GM21717 (cell line): Measurements from ENCODE around the gene NAGPA.

Source experiments
- ATAC-seq: cut with Tn5 transposase; IDR thresholded peaks from one replicate; pipeline ENCODE4 v1.9.1; 2021; ENCODE audit warnings: mild to moderate bottlenecking, moderate library complexity; ENCODE audit not compliant: unreplicated experiment

NAGPA gene

DNA sequence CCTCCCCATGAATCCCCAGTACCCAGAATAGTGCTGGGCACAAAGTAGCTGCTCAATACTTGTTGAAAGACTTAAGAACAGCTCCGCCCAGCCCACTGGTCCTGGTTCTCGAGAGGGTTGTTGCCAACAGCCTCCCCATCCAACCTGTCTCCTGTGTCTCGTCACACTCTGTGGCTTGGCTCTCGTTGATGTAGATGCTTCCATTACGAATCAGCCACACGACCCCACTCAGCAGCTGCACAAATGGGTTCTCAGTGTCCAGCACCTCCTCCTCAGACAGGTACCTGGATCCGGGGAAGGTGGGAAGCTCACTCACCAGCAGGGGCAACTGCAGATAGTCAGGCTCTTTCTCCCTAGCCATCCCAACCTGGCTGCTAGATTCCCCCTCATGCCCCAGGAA, 2.1 kb downstream of the NAGPA start:
- no peak for ATAC-seq

DNA sequence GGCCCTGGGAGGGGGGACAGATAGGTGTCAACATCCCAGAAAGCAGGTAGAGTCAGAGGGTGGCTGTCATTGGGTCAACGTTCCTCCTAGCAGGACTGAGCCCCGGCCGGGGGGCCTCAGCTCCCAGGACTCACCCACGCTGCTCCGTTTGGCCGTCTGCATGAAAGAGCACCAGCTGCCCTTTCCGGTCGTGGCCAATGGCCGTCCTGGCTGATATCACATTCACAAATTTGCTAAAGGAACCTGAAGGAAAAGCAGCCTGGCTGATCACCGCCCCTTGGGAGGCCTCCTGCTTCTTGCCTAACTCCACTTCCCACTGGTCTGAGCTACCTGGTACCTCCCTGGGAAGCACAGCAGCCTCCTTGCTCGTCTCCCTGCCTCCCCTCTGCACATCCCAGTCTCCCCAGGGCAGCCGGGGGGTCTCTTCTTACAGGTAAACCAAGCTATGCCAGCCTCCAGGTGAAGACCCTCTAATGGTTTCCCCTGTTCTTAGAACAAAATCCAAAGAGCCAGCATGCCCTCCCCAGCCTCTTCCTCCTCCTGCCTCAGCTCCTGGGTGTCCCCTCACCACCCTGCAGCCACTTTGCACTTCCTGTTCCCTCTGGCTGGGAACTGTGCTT, 3.4 kb downstream of the NAGPA start:
- no peak for ATAC-seq

DNA sequence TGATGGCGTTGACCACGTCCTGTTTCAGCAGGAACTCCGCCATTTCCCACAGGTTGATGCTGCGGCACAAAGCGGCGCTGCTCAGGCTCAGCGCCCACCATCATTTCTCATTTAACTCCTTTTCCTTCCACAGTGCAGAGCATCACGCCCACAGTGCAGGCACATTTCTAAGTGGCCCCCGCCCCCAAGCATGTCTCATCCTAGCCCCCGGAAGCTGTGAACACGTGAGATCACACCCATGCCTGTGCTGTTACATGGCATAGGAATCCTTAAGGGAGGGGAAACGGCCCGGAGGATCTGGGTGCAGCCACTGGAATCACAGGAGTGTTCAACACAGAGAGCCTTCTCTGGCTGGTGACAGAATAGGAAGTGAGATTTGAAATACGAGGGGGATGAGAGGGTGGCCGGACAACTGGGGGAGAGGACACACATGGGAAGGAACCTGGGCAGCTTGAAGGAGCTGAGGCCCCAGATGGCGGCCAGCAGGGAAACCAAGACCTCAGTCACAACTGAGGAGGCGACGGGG, 4.7 kb downstream of the NAGPA start:
- ATAC-seq, result no peak

DNA sequence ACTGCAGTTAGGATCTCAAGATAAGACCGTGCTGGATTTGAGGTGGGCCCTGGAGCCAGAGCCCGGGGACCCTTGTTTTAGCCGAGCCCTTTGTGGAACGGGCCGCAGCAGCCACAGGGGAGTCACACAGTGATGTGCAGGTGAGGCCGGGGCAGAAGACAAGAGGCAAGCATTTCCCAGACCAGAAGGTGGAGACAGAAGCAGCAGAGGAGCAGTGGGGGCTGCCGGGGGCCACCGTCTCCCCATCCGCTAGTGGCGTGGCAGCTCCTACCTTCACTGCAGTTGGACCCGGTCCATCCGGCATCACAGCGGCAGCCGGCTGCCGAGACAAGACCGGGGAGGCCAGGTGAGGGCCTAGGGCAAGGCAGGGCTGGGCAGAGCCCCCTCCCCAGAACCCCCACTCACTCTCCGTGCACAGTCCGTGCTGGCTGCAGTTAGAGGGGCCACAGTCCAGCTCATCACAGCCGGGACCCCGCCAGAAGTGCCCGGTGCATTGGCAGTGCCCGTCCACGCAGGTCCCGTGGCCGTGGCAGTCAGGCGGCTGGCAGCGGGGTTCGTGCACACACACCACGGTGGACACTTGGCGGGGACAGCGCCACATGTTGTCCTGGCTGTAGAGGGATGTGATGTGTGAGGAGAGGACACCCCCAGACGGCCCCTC, 6.0 kb downstream of the NAGPA start:
- ATAC-seq, result no peak

DNA sequence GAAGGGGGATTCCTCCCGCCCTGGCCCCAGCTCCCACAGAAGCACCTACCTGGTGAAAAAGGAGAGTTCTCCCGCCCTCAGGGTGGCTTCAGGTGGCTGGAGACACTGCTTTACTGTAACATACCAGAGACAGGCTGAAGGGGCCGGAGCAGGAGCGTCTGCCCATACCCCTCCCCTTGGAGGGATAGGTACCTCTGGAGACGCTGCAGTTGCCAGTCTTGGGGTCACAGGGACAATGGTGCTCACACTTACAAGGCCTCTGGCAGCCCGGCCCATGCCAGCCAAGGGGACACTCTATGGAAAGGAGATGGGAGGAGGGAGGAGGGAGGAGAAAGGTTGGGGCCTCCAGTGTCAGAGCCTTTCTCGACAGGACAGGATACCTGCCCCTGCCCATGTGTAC, 6.6 kb downstream of the NAGPA start:
- no peak for ATAC-seq

DNA sequence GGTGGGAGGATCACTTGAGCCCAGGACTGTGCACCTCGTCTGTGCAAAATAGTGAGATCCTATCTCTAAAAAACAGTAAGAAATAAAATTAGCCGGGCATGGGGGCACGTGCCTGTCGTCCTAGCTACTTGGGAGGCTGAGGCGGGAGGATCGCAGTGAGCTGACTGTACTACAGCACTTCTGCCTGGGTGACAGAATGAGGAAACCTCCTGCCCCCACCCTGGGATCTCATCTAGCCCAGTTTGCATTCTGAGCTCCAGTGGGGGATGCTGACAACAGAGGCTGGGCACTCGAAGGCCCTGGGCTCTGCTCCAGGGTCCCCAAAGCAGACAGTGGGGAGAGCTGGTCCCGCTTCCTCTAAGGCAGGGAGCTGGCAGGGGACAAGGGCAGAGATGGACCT, 7.1 kb downstream of the NAGPA start:
- no peak for ATAC-seq

DNA sequence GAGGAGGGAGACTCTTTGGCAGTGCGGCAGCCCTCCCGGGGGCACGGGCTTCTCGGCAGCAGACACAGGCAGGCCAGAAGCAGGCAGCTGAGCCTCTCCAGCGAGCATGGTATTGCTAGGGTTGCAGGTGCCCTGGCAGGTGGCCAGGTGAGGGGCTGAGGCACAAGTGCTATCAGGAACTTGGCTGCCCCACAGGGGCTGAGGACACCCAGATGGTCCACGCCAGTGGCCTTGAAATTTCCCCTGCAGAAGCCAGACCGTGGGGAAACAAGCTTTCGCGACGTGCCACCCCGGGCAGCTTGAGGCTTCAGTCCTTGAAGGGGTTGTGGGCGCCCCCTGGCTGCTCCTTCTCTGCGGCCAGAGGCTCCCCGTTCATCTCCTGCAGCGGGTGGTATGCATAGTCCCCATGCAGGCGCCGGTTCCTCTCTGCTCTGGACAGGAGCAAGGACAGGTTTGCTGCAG, 8.5 kb downstream of the NAGPA start:
- ATAC-seq, result no peak

DNA sequence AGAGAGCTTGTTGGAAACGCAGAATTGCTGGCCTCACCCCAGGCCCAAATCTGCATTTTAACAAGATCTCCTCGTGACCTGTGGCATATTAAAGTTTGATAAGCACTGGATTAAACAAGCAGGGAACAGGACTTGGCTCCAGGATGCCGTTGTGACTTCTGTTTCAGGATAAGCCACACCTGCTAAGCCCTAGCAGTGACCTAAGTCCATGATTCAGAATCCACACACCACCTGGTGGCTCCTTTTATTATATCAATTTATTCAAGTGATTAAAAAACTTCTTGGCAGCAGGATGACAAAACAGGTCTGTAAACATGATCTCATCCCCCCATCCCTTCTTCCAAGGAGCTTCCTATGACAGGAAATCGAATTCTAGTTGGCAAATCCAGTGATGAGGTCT, 9.1 kb downstream of the NAGPA start:
- no peak for ATAC-seq

DNA sequence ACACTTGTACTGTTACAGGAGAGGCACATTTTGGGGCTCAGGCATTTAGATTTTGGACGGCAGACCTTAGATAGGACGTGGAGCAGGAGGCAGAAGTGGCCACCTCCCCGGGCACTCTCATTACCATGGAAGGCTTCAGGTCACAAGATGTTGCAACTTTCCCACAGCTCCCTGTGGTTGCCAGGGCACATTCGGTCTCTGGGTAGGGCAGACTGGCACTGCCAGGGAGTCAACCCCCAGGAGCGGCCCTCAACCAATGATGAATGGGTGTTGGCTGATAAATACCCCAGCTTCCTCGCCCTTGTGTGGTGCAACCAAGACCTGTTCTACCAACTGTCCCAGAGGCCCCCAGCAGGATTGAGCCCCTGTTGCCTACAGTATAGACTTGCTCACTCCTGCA, 11.2 kb downstream of the NAGPA start:
- no peak for ATAC-seq

DNA sequence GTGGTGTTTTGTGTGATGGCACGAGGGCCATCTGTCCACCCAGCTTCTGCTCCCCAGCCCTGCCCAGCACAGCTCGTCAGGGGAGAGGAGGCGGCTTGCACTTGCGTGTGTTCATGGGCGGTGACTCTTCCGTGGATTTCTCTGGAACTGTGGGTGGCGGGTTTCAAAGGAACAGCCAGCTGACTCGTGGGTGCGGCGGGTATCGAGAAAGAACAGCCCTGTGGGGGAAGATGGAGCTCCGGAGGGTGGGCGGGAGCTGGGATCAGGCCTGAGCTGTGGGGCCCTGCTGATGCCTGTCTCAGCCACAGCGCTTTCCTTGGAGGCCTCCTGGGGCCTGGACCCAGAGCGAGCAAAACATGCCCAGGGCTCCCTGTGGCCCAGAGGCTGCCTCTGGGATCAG, 13.2 kb downstream of the NAGPA start:
- ATAC-seq, result no peak

DNA sequence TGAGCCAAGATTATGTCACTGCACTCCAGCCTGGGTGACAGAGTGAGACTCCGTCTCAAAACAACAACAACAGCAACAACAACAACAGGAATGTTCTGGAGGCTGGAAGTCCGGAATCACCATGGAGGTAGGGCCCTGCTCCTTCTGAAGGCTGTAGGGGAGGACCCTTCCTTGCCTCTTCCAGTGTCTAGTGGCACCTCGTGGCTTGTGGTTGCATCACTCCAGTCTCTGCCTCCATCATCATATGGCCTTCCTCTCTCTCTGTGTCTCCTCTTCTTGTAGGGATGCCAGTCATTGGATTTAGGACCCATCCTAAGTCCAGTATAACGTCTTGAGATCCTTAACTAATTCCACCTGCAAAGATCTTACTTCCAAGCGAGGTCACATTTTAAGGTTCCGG, 14.0 kb downstream of the NAGPA start:
- no peak for ATAC-seq

DNA sequence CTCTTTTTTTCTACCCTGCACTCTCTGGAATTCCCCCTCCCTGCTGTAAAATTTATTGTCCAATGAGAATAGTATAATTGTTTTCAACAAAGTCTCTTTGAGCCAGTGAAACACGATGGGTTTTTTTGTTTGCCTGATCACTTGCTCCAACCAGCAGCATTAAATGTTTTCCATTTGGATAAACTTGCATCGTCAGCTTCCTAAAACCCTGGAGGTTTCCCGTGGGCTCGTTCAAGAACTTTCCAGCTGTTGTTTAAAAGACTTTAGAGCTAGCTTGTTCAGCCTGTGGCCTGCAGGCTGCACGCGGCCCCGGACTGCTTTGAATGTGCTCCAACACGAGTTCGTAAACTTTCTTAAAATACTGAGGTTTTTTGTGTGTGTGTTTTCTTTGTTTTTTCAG, 14.9 kb downstream of the NAGPA start:
- ATAC-seq, result no peak

DNA sequence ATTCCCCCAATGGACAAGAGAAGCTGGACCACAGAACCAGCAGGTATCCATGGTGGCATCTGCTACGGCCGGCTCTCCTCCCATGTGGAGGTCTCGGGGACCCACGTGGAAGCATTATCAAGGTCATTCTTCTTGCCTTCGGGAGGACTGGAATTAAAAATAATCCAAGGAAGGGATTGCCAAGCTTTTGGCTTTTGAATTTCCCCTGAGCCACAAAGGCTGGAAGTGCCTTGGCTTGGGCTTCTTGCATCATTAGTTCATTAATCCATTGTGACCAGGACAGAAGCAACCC, 16.1 kb downstream of the NAGPA start:
- ATAC-seq, result no peak

DNA sequence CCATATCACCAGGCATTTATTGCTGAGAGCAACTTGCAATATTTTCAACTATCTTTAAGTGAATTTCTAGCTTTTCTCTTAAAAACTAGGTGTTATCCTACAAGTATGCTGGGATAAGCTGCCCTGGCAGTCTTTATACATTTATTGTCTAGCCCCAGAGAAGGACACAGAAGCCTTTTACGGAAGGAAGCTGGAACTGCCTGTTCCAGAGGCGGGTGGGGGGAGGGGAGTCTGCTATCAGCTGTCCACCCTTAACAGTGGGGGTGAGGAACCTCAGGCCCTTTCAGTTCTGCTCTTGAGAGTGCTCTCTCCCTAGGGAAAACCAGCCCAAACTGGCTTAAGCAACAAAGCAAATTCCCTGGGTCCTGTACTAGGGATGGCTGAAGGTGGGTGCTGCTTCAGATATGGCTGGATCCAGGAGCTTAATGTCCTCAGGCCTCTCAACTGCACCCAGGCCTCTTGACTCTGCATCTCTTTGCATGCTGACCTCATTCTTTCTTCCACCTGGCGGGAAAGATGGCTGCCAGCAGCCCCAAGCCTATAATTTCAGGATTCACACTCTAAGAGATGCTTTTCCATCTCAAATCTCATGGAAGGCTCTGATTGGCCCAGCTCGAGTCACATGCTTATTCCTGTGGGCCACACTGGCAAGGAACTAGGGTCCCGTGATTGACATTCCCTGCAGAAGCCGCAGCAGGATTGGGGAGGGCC, 16.6 kb downstream of the NAGPA start:
- ATAC-seq, result no peak

DNA sequence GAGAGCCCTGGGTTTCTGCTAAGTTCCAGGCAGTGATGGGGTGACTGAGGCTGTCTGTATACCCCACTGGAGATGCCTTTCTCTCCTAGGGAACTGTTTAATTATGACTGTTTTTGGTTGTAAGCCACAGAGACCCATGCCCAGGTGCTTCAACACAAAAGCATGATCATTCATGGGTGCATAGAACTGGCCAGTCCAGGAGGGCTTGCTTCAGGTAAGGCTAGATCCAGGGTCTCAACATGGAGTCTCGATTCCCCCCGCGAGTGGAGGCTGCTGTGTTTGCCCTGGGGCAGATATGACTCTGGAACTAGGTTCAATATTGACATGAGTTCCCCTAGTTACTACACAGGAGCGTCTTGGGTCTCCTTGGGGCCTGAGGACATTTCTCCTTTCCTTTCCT, 17.8 kb downstream of the NAGPA start:
- no peak for ATAC-seq

DNA sequence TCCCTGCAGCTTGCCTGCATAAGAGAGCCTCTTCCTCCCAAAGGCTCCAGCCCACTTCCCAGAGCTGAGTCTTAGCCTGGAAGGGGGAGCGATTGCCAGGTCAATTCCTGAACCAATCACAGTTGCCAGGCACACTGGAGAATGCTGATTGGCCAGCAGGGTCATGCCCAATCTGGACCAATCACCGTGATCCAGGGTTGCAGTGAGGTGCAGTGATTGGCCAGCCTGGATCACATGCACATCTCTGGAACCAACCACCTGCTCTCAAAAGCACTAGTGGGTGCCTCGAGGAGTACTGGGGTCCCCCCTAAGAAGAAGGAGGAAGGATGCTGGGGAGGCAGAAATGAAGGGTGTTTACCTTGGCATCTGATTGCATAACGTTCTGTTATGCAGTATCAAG, 18.4 kb downstream of the NAGPA start:
- ATAC-seq, result no peak

DNA sequence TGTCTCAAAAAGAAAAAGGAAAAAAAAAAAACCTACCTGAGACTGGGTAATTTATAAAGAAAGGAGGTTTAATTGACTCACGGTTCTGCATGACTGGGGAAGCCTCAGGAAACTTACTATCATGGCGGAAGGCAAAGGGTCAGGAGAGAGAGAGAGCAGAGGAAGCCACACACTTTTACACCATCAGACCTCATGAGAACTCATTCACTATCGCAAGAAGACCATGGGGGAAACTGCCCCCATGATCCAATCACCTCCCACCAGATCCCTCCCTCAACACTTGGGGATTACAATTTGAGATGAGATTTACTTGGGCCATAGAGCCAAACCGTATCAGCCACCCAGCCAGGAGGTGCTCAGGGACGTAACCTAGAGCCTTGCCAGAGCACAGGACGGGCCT, 20.8 kb downstream of the NAGPA start:
- no peak for ATAC-seq

DNA sequence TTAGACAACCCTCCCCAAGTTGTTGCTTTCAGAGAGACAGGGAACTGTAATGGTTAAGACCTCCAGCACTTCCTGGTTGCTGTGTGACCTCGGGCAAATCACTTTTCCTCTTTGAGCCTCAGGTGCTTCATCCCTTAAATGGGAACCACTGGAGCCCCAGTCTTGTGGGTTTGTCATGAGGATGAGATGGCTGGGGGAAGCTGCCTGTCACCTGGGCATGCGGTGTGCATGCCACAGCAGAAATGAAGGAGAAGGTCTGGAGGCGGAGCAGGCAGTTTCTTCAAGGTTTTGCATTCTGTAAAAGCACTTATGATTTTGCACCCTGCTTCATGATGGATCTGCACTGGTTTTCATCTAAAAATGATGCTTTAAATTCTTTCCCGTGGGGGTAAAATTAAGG, 22.1 kb downstream of the NAGPA start:
- ATAC-seq, result no peak

DNA sequence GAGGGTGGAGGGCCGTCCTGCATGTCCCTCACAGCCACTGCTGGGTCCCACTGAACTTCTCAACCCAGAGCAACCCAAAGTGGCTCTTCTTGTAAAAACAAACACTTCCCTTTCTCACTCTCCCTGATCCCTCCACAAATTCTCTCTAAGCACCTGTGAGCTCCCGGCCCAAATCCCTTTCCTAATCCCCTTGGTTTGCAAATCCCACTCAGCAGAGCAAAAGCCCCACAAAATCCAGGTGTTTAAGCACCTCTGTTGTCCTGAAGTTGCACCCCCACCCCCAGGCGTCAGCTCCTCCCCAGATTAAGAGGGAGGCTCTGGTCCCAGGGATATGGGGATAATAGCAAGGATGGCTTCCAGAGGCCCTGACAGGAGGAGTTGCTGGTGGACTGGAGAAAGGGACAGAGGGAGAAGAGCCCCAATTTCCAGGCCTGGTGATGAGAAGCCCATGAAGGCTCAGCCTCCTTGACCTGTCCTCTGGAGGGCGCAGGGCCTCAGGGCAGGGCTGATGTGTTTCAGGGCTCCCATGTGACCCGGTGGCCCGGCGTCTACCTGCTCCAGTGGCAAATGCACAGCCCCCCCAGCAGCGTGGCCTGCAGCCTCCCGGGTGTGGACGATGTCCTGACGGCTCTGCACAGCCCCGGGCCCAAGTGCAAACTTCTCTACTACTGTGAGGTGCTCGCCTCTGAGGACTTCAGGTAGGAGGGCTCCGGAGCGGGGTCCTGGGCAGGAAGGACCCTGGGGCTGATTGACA, 23.0 kb downstream of the NAGPA start:
- no peak for ATAC-seq

DNA sequence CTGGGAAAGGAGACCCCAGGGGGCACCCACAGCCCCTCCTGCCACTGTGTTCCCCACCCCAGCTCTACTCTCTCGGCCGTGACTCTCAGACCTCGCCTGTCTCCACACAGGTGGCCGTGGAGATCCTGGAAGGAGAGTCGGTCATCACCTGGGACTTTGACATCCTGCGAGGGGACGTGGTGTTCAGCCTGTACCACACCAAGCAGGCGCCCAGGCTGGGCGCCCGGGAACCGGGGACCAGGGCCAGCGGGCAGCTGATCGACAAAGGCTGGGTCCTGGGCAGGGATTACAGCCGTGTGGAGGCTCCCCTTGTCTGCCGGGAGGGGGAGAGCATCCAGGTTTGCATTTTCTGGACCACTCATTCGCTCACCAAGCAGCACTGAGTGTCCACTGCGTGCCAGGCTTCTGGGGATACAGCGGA, 25.4 kb downstream of the NAGPA start:
- ATAC-seq, result no peak

DNA sequence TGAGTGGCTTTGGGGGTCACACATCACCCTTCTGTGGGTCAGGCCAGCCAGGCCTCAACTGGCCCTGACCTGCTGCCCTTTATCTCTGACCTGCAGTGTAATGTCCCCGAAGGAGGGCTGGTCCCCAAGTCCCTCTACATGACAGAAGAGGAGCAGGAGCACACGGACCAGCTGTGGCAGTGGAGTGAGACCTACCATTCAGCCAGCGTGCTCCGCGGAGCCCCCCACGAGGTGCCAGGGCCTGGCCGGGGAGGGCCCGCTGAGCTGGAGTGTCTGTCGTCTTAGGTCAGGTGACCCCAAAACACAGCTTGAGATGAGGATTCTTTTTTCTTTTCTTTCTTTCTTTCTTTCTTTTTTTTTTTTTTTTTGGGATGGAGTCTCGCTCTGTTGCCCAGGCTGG, 26.5 kb downstream of the NAGPA start:
- no peak for ATAC-seq
